ENCODE results near the gene STK32A. TPM values are rescaled to one million over a fixed set of nuclear protein-coding genes. Genes with fewer than 3 reads are reported as not detected.

The STK32A gene
- total RNA-seq, 1 experiment from 2014 or later, result 1.3 TPM

DNA sequence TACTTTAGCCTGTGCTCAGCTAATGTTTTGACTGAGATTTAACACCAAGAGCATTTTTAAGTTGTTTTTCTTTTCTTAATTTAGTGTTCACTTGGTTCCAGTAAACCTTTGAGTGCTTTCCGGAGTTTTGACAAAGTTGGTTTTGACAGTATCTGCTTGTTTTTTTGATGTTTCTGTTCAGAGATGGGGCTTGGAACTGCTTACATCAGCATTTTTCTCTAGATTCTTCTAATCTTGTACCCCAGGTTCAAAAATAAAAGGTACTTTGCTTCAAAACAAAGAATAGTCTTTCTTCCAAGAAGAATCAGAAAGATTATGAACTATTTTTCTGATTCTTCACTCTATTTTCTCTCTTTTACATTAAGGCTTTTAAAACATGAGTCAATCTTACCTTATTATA, 142.9 kb downstream of the STK32A start:
- Histone ChIP-seq H3K9me3 (ENCODE audit: control insufficient read depth, low read depth, low read length) (no peaks in the 10 kb centered on the region), H3K4me2 (ENCODE audit: insufficient read depth, insufficient read length, low read length) (no peak overlapping the region), H2BK5ac (ENCODE audit: insufficient read length, low read length) (no peak overlapping the region), H4K20me1 (ENCODE audit: control insufficient read depth, insufficient read depth, insufficient read length) (no peaks in the 10 kb centered on the region), H3K23me2 (ENCODE audit: insufficient read length, low read depth, low read length, poor library complexity, severe bottlenecking) (no peaks in the 10 kb centered on the region), H3K27ac (ENCODE audit: insufficient read length, low read depth, low read length) (no peak overlapping the region), H3K4me1 (ENCODE audit: insufficient read depth, low read length) (no peaks in the 10 kb centered on the region), H4K91ac (ENCODE audit: insufficient read length, low read depth, low read length) (no peak overlapping the region), H4K5ac (ENCODE audit: insufficient read length, low read depth, low read length) (no peak overlapping the region), H3K9ac (ENCODE audit: extremely low read depth, insufficient read length, low read length) (no peak overlapping the region), H3K18ac (ENCODE audit: insufficient read length, low read depth, low read length) (no peak overlapping the region), H3K79me2 (ENCODE audit: insufficient read depth, low read length) (no peaks in the 10 kb centered on the region), H2BK12ac (ENCODE audit: insufficient read length, low read depth, low read length) (no peak overlapping the region), H2AK5ac (ENCODE audit: insufficient read length, low read length) (no peak overlapping the region), H3K4ac (ENCODE audit: low read depth, low read length) (no peak overlapping the region), H3K56ac (ENCODE audit: insufficient read length, low read depth, low read length) (no peak overlapping the region), H3T11ph (ENCODE audit: low read length) (no peak overlapping the region), H2BK15ac (ENCODE audit: low read depth, low read length) (no peak overlapping the region), H2AFZ (ENCODE audit: low read length) (no peak overlapping the region), H3K23ac (ENCODE audit: insufficient read length, low read depth, low read length) (no peak overlapping the region), H4K8ac (replicated peaks; ENCODE audit: insufficient read length, low read depth, low read length) (no peak overlapping the region), H3K27me3 (ENCODE audit: insufficient read depth, low read length) (no peaks in the 10 kb centered on the region), H2BK20ac (ENCODE audit: low read depth, low read length, poor library complexity, severe bottlenecking) (no peak overlapping the region), H3K14ac (ENCODE audit: insufficient read depth, low read length) (no peak overlapping the region), H3K79me1 (ENCODE audit: insufficient read depth, low read depth, low read length, poor library complexity, severe bottlenecking) (no peaks in the 10 kb centered on the region), H2BK120ac (ENCODE audit: low read depth, low read length, poor library complexity, severe bottlenecking) (no peak overlapping the region)
- Mint-ChIP-seq H3K9me3 (peaks cover 28% of the 10 kb centered on the region in 2 experiments), H3K4me1 (peaks cover 8% of the 10 kb centered on the region in 2 experiments), H3K27ac (no peak overlapping the region), H3K36me3 (ENCODE audit: insufficient read depth in 1 of 3, low read depth in 3 of 3) (peaks cover 8 to 43% (median 15%) of the 10 kb centered on the region in 3 experiments), H3K4me3 (no peak overlapping the region), H3K27me3 (ENCODE audit: low read depth) (no peaks in the 10 kb centered on the region; the same call in 1 of the 2 replicates)
- DNase-seq, result no peak
- no peak for TF ChIP-seq CTCF (conservative IDR thresholded peaks at IDR 0.05)
- no CpG with 5 or more reads among the region's 1 CpG for WGBS (ENCODE audit: extremely low coverage, insufficient read length, low lambda C conversion rate)

Measured in H9 (cell line).